Activated naive CD4-positive, alpha-beta T cell treated with anti-CD3 and anti-CD28 coated beads for 36 hours (primary cell): ENCODE results near the gene CORO2B. TPM values are rescaled to one million over a fixed set of nuclear protein-coding genes. Genes with fewer than 3 reads are reported as not detected.

Experiments
- CTCF ChIA-PET: fragments of 350-600 bp; sonication (Branson Sonifier 250); formaldehyde crosslinking; loops from one replicate; lab custom pipeline; 2021; ENCODE audit warnings: antibody characterized with exemption; lab: Charles Lee
- DNase-seq: peaks from one replicate; pipeline ENCODE4 v3.0.0-alpha.2; 2020
- H3K27ac Mint-ChIP-seq: one replicate; pipeline ENCODE4 v1.8.0; 2021; ENCODE audit warnings: mild to moderate bottlenecking, mixed read lengths
- H3K27me3 Mint-ChIP-seq: one replicate; pipeline ENCODE4 v1.8.0; 2021; ENCODE audit warnings: low read depth, mixed read lengths
- H3K36me3 Mint-ChIP-seq: one replicate; pipeline ENCODE4 v1.8.0; 2021; ENCODE audit warnings: low read depth, mixed read lengths
- H3K4me1 Mint-ChIP-seq: one replicate; pipeline ENCODE4 v1.8.0; 2021; ENCODE audit warnings: low read depth, mixed read lengths
- H3K4me3 Mint-ChIP-seq: one replicate; pipeline ENCODE4 v1.8.0; 2021; ENCODE audit warnings: mild to moderate bottlenecking, moderate library complexity, mixed read lengths
- H3K9me3 Mint-ChIP-seq: one replicate; pipeline ENCODE4 v1.8.0; 2021; ENCODE audit warnings: mixed read lengths
- intact Hi-C: fragments of 100-400 bp; cut with micrococcal nuclease; formaldehyde crosslinking; loops from one replicate; pipeline ENCODE4 v1.15.1; 2023
- total RNA-seq, 2 experiments: library from RNA; stranded (reverse); gene quantifications; one replicate each; pipeline ENCODE4 v1.2.3, GENCODE V29; 2021

CORO2B gene
- total RNA-seq, 2 experiments from 2014 or later: not detected

GRCh38 chr15:68684476-68684875 is 105.7 kb downstream of the CORO2B start:
- intact Hi-C loops: no loop called here
- no peak for DNase-seq
- CTCF ChIA-PET: interaction anchor here (1.1 to 1.9 kb wide), 2 partner anchors 11 to 130 kb away, joined by 3 to 5 read pairs; no protein-coding TSS in a partner anchor
- Mint-ChIP-seq H3K27me3 (no peaks in the 10 kb centered on the region), H3K27ac (no peak overlapping the region), H3K9me3 (no peaks in the 10 kb centered on the region), H3K36me3 (no peaks in the 10 kb centered on the region), H3K4me3 (no peak overlapping the region), H3K4me1 (no peaks in the 10 kb centered on the region)

- no peak for DNase-seq
- no peaks in the 10 kb centered on the region for H3K27me3 Mint-ChIP-seq
- intact Hi-C loops: no loop called here
- no peaks in the 10 kb centered on the region for H3K36me3 Mint-ChIP-seq
- H3K4me3 Mint-ChIP-seq: no peak overlapping the region
- H3K4me1 Mint-ChIP-seq: no peaks in the 10 kb centered on the region
- no peak overlapping the region for H3K27ac Mint-ChIP-seq
- H3K9me3 Mint-ChIP-seq: no peaks in the 10 kb centered on the region
- CTCF ChIA-PET: interaction anchor here (1.4 kb wide), 1 partner anchor 189 kb away, joined by 8 read pairs; no protein-coding TSS in a partner anchor
Observed at GRCh38 chr15:68687136-68687735, 108.4 kb downstream of the CORO2B start.

GRCh38 chr15:68691705-68692104 is 112.9 kb downstream of the CORO2B start:
- Mint-ChIP-seq H3K4me3 (no peak overlapping the region), H3K4me1 (peaks cover 8% of the 10 kb centered on the region), H3K27me3 (no peaks in the 10 kb centered on the region), H3K27ac (no peak overlapping the region), H3K36me3 (no peaks in the 10 kb centered on the region), H3K9me3 (no peaks in the 10 kb centered on the region)
- intact Hi-C loops: no loop called here
- CTCF ChIA-PET: interaction anchor here (1.6 kb wide), 1 partner anchor 18 kb away, joined by 4 read pairs; no protein-coding TSS in a partner anchor
- DNase-seq: no peak

GRCh38 chr15:68693071-68693470 is 114.3 kb downstream of the CORO2B start:
- H3K36me3 Mint-ChIP-seq: no peaks in the 10 kb centered on the region
- no peaks in the 10 kb centered on the region for H3K9me3 Mint-ChIP-seq
- intact Hi-C loops: no loop called here
- CTCF ChIA-PET: no interaction called here
- H3K27me3 Mint-ChIP-seq: no peaks in the 10 kb centered on the region
- H3K4me1 Mint-ChIP-seq: peaks cover 8% of the 10 kb centered on the region
- H3K4me3 Mint-ChIP-seq: no peak overlapping the region
- H3K27ac Mint-ChIP-seq: no peak overlapping the region
- no peak for DNase-seq

GRCh38 chr15:68694111-68694510 is 115.3 kb downstream of the CORO2B start:
- Mint-ChIP-seq H3K9me3 (no peaks in the 10 kb centered on the region), H3K36me3 (no peaks in the 10 kb centered on the region), H3K4me1 (peaks cover 8% of the 10 kb centered on the region), H3K27ac (no peak overlapping the region), H3K27me3 (peaks cover 1% of the 10 kb centered on the region), H3K4me3 (no peak overlapping the region)
- CTCF ChIA-PET: interaction anchor here (0.8 kb wide), 1 partner anchor 181 kb away, joined by 3 read pairs; no protein-coding TSS in a partner anchor
- intact Hi-C loops: no loop called here
- DNase-seq: no peak

- Mint-ChIP-seq H3K4me1 (peaks cover 8% of the 10 kb centered on the region), H3K27ac (no peak overlapping the region), H3K36me3 (no peaks in the 10 kb centered on the region), H3K27me3 (peaks cover 2% of the 10 kb centered on the region), H3K4me3 (no peak overlapping the region), H3K9me3 (no peaks in the 10 kb centered on the region)
- intact Hi-C loops: no loop called here
- no peak for DNase-seq
- CTCF ChIA-PET: no interaction called here
Observed at GRCh38 chr15:68695061-68695595, 116.3 kb downstream of the CORO2B start.

GRCh38 chr15:68696414-68697363 is 117.9 kb downstream of the CORO2B start:
- Mint-ChIP-seq H3K4me1 (peaks cover 8% of the 10 kb centered on the region), H3K27me3 (peaks cover 2% of the 10 kb centered on the region), H3K36me3 (no peaks in the 10 kb centered on the region), H3K9me3 (no peaks in the 10 kb centered on the region), H3K4me3 (no peak overlapping the region), H3K27ac (no peak overlapping the region)
- CTCF ChIA-PET: interaction anchor here (0.8 to 0.9 kb wide), 2 partner anchors 21 to 179 kb away, joined by 3 to 5 read pairs; no protein-coding TSS in a partner anchor
- intact Hi-C loops: no loop called here
- no peak for DNase-seq

GRCh38 chr15:68697711-68698690 is 119.2 kb downstream of the CORO2B start:
- CTCF ChIA-PET: no interaction called here
- H3K36me3 Mint-ChIP-seq: no peaks in the 10 kb centered on the region
- intact Hi-C loops: no loop called here
- H3K27ac Mint-ChIP-seq: no peak overlapping the region
- H3K9me3 Mint-ChIP-seq: no peaks in the 10 kb centered on the region
- no peak overlapping the region for H3K4me3 Mint-ChIP-seq
- H3K27me3 Mint-ChIP-seq: peaks cover 2% of the 10 kb centered on the region
- DNase-seq: no peak
- peaks cover 6% of the 10 kb centered on the region for H3K4me1 Mint-ChIP-seq

- no peak for DNase-seq
- H3K4me3 Mint-ChIP-seq: no peak overlapping the region
- intact Hi-C loops: no loop called here
- H3K36me3 Mint-ChIP-seq: no peaks in the 10 kb centered on the region
- CTCF ChIA-PET: no interaction called here
- H3K9me3 Mint-ChIP-seq: no peaks in the 10 kb centered on the region
- H3K27ac Mint-ChIP-seq: no peak overlapping the region
- H3K4me1 Mint-ChIP-seq: no peaks in the 10 kb centered on the region
- H3K27me3 Mint-ChIP-seq: peaks cover 2% of the 10 kb centered on the region
Observed at GRCh38 chr15:68698708-68699107, 119.9 kb downstream of the CORO2B start.

GRCh38 chr15:68699124-68699880 is 120.5 kb downstream of the CORO2B start:
- CTCF ChIA-PET: no interaction called here
- H3K4me3 Mint-ChIP-seq: no peak overlapping the region
- peaks cover 2% of the 10 kb centered on the region for H3K27me3 Mint-ChIP-seq
- H3K27ac Mint-ChIP-seq: no peak overlapping the region
- no peaks in the 10 kb centered on the region for H3K36me3 Mint-ChIP-seq
- no peak for DNase-seq
- H3K4me1 Mint-ChIP-seq: no peaks in the 10 kb centered on the region
- no peaks in the 10 kb centered on the region for H3K9me3 Mint-ChIP-seq
- intact Hi-C loops: no loop called here

GRCh38 chr15:68699881-68700454 is 121.2 kb downstream of the CORO2B start:
- H3K4me1 Mint-ChIP-seq: no peaks in the 10 kb centered on the region
- intact Hi-C loops: no loop called here
- peaks cover 6% of the 10 kb centered on the region for H3K27me3 Mint-ChIP-seq
- no peaks in the 10 kb centered on the region for H3K9me3 Mint-ChIP-seq
- H3K27ac Mint-ChIP-seq: no peak overlapping the region
- no peaks in the 10 kb centered on the region for H3K36me3 Mint-ChIP-seq
- no peak overlapping the region for H3K4me3 Mint-ChIP-seq
- CTCF ChIA-PET: no interaction called here
- no peak for DNase-seq
